ENCODE data around the gene SGTB.
"Not testable (repeated sequence)": the region's sequence is repeated elsewhere in the genome, so short reads cannot be mapped to it uniquely, and the experiment has no call there.

Gene SGTB

DNA sequence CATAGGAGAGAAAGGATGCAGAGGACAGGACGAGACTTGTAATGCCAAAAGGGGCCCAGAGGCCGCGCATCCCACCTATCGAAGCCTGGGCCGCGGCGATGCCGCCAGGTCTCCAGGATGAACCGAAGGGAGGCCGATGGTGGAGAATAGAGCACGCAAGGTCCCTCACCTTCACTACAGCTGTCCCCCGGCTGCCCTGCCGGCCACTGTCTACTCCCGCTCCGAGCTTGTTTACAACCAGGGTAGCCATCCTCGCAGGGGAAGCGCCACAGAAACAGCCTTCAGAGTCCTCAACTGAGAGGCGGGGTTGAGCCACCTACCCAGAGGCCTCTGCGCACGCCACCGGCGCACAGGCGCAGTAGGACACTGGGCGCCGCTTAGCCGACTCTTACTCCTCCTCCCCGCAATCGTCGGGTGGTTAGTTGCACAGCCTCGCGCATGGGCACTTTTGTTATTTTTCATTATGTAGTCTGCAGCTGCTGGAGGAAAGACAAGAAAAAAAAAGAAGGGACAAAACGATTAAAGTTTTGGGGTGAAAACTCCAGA, 97.8 kb downstream of the SGTB start, which contains the start of gene TRIM23:
Gene TRIM23 (minus strand): TSS at position 309 of the 546 bp plus-strand sequence. CDS start 59 bp downstream, at position 250.
- peaks cover 33% of the 10 kb centered on the region in 2 experiments for H3K4me1 ChIP-seq (ENCODE audit: control insufficient read depth in 1 of 2, insufficient read depth in 1 of 2, low read depth in 1 of 2, low read length in 1 of 2)
- H3K9me3 ChIP-seq: no peaks in the 10 kb centered on the region
- H3K36me3 ChIP-seq: peaks cover 6% of the 10 kb centered on the region
- peak within 1 kb of the TSS; percentile 87 to 91 for H3K4me3 ChIP-seq (ENCODE audit: low read depth in 1 of 2, low read length in 1 of 2)
- peak within 1 kb of the TSS; percentile 89 for H3K27ac ChIP-seq
- no peaks in the 10 kb centered on the region for H3K27me3 ChIP-seq
- TF ChIP-seq, protein P1, sequence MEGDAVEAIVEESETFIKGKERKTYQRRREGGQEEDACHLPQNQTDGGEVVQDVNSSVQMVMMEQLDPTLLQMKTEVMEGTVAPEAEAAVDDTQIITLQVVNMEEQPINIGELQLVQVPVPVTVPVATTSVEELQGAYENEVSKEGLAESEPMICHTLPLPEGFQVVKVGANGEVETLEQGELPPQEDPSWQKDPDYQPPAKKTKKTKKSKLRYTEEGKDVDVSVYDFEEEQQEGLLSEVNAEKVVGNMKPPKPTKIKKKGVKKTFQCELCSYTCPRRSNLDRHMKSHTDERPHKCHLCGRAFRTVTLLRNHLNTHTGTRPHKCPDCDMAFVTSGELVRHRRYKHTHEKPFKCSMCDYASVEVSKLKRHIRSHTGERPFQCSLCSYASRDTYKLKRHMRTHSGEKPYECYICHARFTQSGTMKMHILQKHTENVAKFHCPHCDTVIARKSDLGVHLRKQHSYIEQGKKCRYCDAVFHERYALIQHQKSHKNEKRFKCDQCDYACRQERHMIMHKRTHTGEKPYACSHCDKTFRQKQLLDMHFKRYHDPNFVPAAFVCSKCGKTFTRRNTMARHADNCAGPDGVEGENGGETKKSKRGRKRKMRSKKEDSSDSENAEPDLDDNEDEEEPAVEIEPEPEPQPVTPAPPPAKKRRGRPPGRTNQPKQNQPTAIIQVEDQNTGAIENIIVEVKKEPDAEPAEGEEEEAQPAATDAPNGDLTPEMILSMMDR (IDR thresholded peaks at IDR 0.05): no peak

DNA sequence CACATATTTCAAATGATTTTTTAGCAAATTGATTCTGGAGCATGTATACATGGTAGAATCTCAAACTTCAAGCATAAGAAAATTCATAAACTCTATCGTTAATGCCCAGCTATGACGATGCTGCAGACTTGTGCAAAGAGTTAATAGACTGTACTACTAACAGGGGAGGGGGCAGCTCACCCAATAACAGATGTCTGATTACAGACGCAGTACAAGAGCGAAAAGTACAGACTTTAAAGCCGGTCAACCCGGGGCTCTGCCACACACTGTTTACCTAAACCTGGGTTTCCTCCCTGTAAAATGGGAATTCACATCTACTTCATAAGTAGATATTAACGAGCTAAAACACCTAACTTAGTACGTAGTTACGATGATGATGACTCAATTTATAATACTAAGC, 98.4 kb downstream of the SGTB start:
- peaks cover 1% of the 10 kb centered on the region for H3K36me3 ChIP-seq
- no peaks in the 10 kb centered on the region for H3K27me3 ChIP-seq
- peaks cover 33% of the 10 kb centered on the region in 2 experiments for H3K4me1 ChIP-seq (ENCODE audit: control insufficient read depth in 1 of 2, insufficient read depth in 1 of 2, low read depth in 1 of 2, low read length in 1 of 2)
- peak overlapping the region; percentile 89 for H3K27ac ChIP-seq
- TF ChIP-seq, protein P1 (IDR thresholded peaks at IDR 0.05): no peak
- peak overlapping the region; percentile 87 to 91 for H3K4me3 ChIP-seq (ENCODE audit: low read depth in 1 of 2, low read length in 1 of 2)
- no peaks in the 10 kb centered on the region for H3K9me3 ChIP-seq

DNA sequence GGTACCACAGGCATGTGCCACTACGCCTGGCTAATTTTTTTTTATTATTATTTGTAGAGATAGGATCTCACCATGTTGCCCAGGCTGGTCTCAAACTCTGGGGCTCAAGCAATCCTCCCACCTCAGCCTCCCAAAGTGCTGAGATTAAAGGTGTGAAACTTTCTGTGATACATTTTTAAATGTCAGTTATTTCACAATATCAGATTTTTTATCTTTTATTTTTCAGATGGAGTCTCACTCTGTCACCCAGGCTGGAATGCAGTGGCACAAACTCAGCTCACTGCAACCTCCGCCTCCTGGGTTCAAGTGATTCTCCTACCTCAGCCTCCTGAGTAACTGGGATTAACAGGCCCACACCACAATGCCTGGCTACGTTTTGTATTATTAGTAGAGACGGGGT, 99.9 kb downstream of the SGTB start:
- not testable (repeated sequence) for H3K36me3 ChIP-seq; H3K4me3 ChIP-seq (ENCODE audit: low read depth in 1 of 2, low read length in 1 of 2); H3K27ac ChIP-seq; H3K9me3 ChIP-seq; H3K27me3 ChIP-seq
- H3K4me1 ChIP-seq (ENCODE audit: control insufficient read depth in 1 of 2, insufficient read depth in 1 of 2, low read depth in 1 of 2, low read length in 1 of 2): peaks cover 33% of the 10 kb centered on the region in 2 experiments

DNA sequence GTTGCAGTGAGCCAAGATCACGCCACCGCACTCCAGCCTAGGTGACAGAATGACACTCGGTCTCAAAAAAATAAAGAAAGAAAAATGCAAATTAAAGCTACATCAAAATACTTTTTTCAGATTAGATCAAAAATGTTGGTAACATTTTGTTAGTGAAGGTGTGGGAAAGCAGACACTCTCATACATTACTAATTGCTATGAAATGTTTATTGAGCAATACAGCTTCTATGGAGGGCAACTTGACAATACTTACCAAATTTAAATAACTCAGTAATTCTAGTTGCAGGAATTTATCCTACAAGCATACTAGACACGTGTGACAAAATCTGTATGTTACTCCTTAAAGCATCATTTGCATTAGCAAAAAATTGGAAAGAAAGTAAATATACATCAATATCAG, 101.9 kb downstream of the SGTB start:
- peaks cover 20 to 22% of the 10 kb centered on the region in 2 experiments for H3K4me1 ChIP-seq (ENCODE audit: control insufficient read depth in 1 of 2, insufficient read depth in 1 of 2, low read depth in 1 of 2, low read length in 1 of 2)
- no peaks in the 10 kb centered on the region for H3K9me3 ChIP-seq
- peaks cover 20% of the 10 kb centered on the region for H3K36me3 ChIP-seq
- no peaks in the 10 kb centered on the region for H3K27me3 ChIP-seq
- H3K27ac ChIP-seq: no peak overlapping the region
- no peak overlapping the region for H3K4me3 ChIP-seq (ENCODE audit: low read depth in 1 of 2, low read length in 1 of 2)
- TF ChIP-seq, protein P1 (IDR thresholded peaks at IDR 0.05): no peak

Data from neutrophil (primary cell).